Thyroid gland (tissue), 4 donors: ENCODE results near the gene TSHZ2.

Experiments used
- POLR2A ChIP-seq, 2 donors: fragments of 450-650 bp; IDR thresholded peaks; one replicate each; pipeline ENCODE4 v1.6.1; 2017; ENCODE audit warnings: antibody characterized with exemption in 2 of 2, mild to moderate bottlenecking in 2 of 2, moderate library complexity in 1 of 2
- TF ChIP-seq, protein P1 (sequence below), 6 experiments: fragments of 200-600 bp in 3 of 6; fragments of 450-650 bp in 3 of 6; sonication (generic) in 3 of 6; IDR thresholded peaks; one replicate each; pipeline ENCODE4 v1.5.1; 2016 to 2019; ENCODE audit warnings: antibody characterized with exemption in 6 of 6, mild to moderate bottlenecking in 2 of 6, inconsistent platforms in 1 of 6, moderate library complexity in 1 of 6

DNA sequence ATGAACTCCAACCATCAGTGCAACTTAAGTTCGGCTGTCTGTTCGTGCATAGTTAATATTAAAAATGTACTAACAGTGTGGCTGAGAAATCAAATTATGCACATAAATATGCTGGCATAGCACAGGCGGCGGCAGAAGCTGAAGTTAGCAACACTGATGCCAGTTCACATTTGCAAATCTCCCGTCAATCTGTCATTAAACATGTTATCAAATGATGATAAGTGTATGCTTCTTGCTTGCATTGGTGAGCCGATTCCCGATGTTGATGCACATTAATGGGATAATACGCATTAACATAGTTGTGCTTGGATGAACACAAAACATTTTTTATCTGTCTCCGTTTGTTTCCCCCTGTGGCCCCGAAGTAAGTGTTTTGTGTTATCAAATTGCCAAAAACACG is 312.1 kb downstream of the TSHZ2 start:
- TF ChIP-seq, protein P1, sequence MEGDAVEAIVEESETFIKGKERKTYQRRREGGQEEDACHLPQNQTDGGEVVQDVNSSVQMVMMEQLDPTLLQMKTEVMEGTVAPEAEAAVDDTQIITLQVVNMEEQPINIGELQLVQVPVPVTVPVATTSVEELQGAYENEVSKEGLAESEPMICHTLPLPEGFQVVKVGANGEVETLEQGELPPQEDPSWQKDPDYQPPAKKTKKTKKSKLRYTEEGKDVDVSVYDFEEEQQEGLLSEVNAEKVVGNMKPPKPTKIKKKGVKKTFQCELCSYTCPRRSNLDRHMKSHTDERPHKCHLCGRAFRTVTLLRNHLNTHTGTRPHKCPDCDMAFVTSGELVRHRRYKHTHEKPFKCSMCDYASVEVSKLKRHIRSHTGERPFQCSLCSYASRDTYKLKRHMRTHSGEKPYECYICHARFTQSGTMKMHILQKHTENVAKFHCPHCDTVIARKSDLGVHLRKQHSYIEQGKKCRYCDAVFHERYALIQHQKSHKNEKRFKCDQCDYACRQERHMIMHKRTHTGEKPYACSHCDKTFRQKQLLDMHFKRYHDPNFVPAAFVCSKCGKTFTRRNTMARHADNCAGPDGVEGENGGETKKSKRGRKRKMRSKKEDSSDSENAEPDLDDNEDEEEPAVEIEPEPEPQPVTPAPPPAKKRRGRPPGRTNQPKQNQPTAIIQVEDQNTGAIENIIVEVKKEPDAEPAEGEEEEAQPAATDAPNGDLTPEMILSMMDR (IDR thresholded peaks at IDR 0.05) = no peak
- no peak for TF ChIP-seq POLR2A (IDR thresholded peaks at IDR 0.05)
